GM12872 (cell line): ENCODE results near the gene NLRP4.

Experiments
- TF ChIP-seq, protein P1 (sequence below): IDR thresholded peaks from 3 replicates; pipeline ENCODE4 v1.5.1; 2011; ENCODE audit warnings: low read depth, mild to moderate bottlenecking, low read length, moderate library complexity; ENCODE audit not compliant: insufficient read depth

Gene NLRP4

DNA sequence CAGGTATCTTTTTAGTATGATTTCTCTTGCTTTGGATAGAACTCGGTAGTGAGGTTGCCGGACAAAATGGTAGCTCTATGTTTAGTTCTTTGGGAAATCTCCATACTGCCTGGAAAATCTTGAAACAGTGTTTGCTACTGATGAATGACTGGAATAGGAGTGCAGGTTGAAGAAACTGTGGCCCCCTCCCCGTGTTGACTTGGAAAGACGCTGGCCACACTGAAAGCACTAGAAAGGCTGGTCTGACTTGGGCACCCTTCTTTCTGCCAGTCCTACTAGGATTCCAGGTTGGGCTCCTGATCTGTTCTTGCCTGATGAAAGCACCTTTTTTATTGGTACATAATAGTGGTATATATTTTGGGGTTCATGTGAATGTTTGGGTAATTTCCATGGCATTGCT lies 46.3 kb downstream of the NLRP4 start:
- TF ChIP-seq, protein P1, sequence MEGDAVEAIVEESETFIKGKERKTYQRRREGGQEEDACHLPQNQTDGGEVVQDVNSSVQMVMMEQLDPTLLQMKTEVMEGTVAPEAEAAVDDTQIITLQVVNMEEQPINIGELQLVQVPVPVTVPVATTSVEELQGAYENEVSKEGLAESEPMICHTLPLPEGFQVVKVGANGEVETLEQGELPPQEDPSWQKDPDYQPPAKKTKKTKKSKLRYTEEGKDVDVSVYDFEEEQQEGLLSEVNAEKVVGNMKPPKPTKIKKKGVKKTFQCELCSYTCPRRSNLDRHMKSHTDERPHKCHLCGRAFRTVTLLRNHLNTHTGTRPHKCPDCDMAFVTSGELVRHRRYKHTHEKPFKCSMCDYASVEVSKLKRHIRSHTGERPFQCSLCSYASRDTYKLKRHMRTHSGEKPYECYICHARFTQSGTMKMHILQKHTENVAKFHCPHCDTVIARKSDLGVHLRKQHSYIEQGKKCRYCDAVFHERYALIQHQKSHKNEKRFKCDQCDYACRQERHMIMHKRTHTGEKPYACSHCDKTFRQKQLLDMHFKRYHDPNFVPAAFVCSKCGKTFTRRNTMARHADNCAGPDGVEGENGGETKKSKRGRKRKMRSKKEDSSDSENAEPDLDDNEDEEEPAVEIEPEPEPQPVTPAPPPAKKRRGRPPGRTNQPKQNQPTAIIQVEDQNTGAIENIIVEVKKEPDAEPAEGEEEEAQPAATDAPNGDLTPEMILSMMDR, result no peak

DNA sequence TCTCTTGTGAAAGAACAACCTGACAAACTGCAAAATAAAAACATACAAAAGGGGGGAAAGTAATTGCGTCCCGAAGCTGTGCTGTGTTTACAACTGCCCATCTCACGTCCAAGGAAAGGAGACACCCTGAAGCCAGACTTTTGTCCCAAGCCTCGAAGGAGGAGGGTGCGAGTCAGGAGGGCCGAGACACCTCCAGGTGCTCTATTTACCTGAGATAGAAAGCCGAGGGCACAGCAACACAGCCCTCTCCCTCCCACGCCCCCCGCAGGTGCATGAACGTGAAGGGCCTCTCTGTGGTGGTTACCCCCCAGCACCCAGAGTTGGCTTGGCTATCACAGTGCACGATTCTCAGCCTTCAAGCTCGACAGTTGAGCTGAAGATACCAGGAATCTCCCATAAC lies 62.6 kb downstream of the NLRP4 start:
- TF ChIP-seq, protein P1, result no peak

DNA sequence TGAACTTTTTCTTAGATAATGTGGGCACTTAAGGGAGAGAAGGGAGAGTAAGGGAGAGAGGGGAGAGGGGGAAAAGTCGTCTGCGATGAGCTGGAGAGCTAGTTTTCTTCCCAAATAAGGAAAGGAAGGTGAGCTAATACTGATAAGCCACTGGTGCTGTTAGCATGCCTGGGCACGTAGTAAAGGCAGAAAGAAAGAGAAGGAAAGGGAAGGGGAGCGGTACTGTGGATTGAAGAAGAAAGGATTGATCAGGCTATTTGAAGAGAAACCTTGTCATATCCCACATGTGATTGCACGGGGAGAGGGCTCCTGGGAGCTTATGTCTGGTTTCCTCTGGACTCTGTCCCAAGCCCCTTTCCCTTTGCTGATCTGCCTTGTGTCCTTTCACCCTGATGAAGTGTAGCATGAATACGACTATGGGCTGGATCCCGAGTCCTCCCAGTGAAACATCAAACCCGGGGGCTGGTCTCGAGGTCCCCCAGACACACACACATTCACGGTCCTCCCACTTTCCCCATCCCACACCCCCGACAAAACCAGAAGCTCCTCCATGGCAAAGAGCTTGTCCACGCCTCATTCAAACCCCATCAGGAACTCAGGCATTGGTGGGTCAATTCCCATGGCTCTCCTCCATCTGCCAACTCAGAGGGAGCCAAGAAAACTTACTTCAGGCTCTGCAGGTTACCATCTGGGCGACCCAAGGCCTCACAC lies 65.2 kb downstream of the NLRP4 start:
- TF ChIP-seq, protein P1, result no peak

DNA sequence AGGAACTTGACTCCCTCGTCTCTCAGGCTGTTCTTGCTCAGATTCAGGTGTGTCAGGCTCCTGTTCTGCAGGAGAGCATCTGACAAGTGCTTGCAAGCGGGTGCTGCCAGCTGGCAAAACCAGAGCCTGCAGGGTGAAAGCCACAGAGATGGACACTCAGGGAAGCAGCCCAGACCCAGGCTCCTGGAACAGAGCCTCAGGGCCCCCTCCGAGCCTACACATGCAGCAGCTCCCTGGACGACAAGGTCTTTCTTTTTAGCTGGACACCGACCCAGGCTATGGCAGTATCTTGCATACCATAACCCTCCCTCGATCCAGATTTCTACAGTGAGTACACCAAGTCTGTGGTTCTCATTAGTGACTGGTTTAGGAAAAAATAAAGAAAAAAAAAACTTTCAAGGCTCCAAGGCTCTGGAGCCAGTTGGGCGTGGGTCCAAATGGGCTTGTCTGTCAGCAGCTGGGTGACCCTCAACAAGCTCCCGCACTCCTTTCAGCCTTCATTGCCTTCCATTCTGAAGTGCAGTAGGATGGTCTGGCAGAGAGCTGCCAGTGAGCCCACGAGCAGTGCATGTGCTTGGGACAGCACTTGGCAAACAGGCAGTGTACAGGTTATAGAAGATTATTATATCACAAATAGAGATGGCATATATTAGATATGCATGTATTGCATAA lies 65.9 kb downstream of the NLRP4 start:
- TF ChIP-seq, protein P1, result no peak

DNA sequence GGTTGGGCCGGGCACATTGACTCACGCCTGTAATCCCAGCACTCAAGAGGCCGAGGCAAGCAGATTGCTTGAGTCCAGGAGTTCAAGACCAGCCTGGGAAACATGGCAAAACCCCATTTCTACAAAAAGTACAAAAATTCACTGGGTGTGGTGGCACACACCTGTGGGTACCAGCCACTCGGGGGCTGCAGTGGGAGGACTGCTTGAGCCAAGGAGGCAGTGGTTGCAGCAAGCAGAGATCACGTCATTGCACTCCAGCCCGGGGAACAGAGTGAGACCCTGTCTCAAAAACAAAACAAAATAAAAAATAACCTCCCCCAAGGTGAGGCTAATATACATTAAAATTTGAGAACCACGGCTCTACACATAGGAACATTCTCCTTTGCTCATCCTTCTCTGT lies 70.9 kb downstream of the NLRP4 start:
- TF ChIP-seq, protein P1, result no peak

DNA sequence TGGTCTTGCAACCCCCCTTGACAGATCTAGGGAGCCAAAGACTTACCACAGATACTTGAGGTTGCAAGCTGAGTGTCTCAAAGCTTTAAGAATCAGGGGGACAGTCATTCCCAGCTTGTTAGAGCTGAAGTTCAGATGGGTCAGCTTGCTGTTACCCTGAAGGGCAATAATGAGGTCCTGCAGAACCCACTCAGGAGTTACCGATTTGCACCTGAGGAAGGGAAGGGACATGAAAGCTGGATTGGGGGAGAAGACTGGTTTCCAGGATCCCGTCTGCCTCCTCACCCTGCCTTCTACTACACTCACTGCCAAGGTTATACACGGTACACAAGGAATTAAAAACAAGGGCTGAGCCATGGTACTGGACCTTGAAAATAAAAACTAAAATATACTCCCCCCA lies 71.4 kb downstream of the NLRP4 start:
- TF ChIP-seq, protein P1, result no peak

DNA sequence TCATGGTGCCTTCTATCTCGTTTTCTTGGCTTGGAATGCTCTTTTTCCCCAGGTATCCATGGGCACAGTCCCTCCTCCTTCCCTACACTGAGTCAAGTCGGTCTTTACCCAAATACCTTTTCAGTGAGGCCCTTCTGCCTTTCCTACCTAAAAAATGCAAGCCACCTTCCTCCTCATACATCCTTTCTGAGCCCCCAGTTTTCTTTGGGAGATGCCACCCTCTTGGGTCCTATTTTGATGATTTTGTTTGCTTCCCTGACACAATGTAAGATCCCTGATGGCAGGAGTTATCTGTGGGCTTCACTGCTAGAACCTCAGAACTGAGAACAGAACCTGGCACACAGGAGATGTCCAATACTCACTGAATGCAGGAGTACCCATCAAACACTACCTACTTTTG lies 73.5 kb downstream of the NLRP4 start:
- TF ChIP-seq, protein P1, result no peak
